HL-60 (cell line): ENCODE measurements around the gene KIF3A.

Experiments
- DNase-seq, 2 experiments: peaks; one replicate each; pipeline ENCODE4 v3.0.0-alpha.2; 2010 to 2020; ENCODE audit warnings: low read depth in 1 of 2, low spot score in 1 of 2
- H3K27ac ChIP-seq: fragments of 250-450 bp; sonication (Bioruptor Pico); replicated peaks from 2 replicates; pipeline ENCODE4 v1.5.1; 2020; ENCODE audit warnings: mild to moderate bottlenecking, moderate library complexity
- H3K27me3 ChIP-seq: fragments of 250-450 bp; sonication (Bioruptor Pico); 2 replicates; pipeline ENCODE4 v1.5.1; 2021; ENCODE audit warnings: mild to moderate bottlenecking, moderate library complexity; ENCODE audit not compliant: insufficient read depth, poor library complexity, severe bottlenecking
- H3K4me3 ChIP-seq: replicated peaks from 2 replicates; pipeline ENCODE4 v1.5.1; 2011; ENCODE audit warnings: mild to moderate bottlenecking, control low read depth, low read length; ENCODE audit not compliant: insufficient read depth
- CTCF ChIP-seq: IDR thresholded peaks from one replicate; pipeline ENCODE4 v1.5.1; 2011; ENCODE audit warnings: low read length, control low read depth, inconsistent platforms; ENCODE audit not compliant: insufficient read depth
- GABPA ChIP-seq: IDR thresholded peaks from 2 replicates; pipeline ENCODE4 v1.6.1; 2012; ENCODE audit warnings: low read depth
- POLR2AphosphoS5 ChIP-seq: IDR thresholded peaks from 2 replicates; pipeline ENCODE4 v1.6.1; 2012; ENCODE audit warnings: low read depth
- REST ChIP-seq: IDR thresholded peaks from 2 replicates; pipeline ENCODE4 v1.6.1; 2012; ENCODE audit warnings: low read depth; ENCODE audit not compliant: insufficient replicate concordance
- SPI1 ChIP-seq: IDR thresholded peaks from 2 replicates; pipeline ENCODE4 v1.6.1; 2012; ENCODE audit warnings: low read depth, mild to moderate bottlenecking, borderline replicate concordance

Gene KIF3A

DNA sequence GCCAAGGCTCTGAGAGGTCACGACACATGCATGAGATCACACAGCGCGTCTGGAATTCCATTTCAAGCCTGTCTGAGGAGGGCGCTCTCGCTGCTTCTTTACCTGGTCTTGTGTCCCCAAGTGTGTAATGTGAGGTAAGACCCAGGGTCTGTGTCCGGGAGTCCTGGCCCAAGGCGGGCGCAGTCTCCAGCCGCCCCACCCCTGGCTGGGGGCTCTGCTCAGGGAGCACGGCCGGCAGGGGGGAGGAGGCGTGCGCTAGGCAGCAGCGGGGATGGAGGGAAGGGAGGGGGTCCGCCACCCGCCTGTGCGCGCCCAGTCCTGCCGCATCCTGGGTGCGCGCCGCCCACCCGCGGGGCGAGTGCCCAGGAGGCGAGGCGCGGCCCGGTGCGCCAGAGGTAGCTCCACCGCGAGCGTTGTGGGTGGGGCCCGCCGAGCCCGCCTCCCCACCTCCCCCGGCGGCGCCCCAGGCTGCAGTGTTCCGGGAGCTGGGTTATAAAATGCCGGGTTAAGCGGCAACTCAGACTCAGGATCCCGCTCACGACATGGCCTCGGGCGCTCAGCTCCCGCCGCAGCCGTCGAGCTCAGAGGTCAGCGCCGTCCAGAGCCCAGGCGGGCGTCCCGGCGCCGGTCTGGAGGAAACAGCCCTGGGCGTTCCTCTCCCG, 9.7 kb upstream of the KIF3A start, which contains the start of gene CCNI2:
Gene CCNI2 (plus strand): TSS at position 473 of the 662 bp plus-strand sequence. CDS start 70 bp downstream, at position 543.
- Histone ChIP-seq H3K4me3 (peak within 1 kb of the TSS; percentile 23; the same call in 1 of the 2 replicates), H3K27ac (no peak within 1 kb of the TSS), H3K27me3 (no peaks in the 10 kb centered on the region)
- no peak for DNase-seq
- TF ChIP-seq CTCF (no peak), GABPA (no peak), SPI1 (no peak)

DNA sequence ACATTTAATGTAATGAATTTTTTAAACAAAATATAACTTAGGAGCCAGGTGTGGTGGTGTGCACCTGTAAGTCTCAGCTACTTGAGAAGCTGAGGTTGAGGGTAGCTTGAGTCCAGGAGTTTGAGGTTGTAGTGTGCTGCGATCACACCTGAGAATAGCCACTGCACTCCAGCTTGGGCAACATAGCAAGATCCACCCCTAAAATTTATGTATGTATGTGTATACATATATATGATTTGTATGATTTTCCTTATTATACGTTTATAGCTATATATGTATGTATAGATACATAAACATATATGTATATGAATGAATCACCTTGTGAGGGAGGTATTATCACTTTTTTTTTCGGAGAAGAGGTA, 9.2 kb upstream of the KIF3A start:
- no peaks in the 10 kb centered on the region for H3K27me3 ChIP-seq
- TF ChIP-seq GABPA: no peak
- no peak overlapping the region for H3K4me3 ChIP-seq
- no peak overlapping the region for H3K27ac ChIP-seq
- DNase-seq: no peak

- DNase-seq: no peak
- Histone ChIP-seq H3K27me3 (no peaks in the 10 kb centered on the region), H3K27ac (no peak overlapping the region), H3K4me3 (no peak overlapping the region)
- TF ChIP-seq CTCF (no peak), GABPA (no peak), SPI1 (no peak), POLR2AphosphoS5 (no peak), REST (no peak)
These were observed 7.3 kb upstream of the KIF3A start for GRCh38 chr5:132744659-132745058.

DNA sequence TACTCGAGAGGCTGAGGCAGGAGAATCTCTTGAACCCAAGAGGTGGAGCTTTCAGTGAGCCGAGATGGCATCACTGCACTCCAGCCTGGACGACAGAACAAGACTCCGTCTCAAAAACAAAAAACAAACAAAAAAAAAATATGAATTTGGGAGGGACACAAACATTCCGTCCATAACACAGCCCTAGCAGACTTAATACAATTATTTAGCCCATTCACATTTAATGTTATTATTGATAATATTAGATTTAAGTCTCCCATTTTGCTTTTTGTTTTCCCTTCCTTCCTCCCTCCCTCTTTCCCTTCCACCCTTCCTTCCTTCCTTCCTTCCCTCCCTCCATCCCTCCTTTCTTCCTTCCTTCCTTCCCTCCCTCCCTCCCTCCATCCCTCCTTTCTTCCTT, 5.3 kb upstream of the KIF3A start:
- H3K27me3 ChIP-seq: no peaks in the 10 kb centered on the region
- H3K27ac ChIP-seq: no peak overlapping the region
- no peak for DNase-seq
- TF ChIP-seq CTCF (no peak), POLR2AphosphoS5 (no peak), REST (no peak), SPI1 (no peak), GABPA (no peak)
- no peak overlapping the region for H3K4me3 ChIP-seq
